ENCODE data around the gene OR5AC2.

DNA sequence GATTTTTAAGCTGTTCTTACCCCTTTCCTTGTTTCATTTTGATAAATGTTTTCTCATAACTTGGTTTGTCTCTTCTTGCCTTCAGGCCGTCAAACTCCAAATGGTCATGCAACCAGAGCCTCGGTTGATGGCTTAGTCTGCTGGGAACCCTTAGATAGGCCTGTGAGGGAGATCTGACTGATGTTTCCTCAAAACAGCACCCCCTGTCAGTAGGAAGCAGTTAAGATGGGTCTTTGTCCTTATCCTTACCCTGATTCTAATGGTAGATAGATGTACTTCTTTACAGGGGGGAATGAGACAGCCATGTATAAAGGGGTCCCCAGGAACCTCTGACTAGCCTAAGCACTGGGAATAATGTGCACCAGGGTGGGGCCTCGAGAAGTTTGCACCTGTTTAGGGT, 27.3 kb downstream of the OR5AC2 start:
- TF ChIP-seq, protein P1, sequence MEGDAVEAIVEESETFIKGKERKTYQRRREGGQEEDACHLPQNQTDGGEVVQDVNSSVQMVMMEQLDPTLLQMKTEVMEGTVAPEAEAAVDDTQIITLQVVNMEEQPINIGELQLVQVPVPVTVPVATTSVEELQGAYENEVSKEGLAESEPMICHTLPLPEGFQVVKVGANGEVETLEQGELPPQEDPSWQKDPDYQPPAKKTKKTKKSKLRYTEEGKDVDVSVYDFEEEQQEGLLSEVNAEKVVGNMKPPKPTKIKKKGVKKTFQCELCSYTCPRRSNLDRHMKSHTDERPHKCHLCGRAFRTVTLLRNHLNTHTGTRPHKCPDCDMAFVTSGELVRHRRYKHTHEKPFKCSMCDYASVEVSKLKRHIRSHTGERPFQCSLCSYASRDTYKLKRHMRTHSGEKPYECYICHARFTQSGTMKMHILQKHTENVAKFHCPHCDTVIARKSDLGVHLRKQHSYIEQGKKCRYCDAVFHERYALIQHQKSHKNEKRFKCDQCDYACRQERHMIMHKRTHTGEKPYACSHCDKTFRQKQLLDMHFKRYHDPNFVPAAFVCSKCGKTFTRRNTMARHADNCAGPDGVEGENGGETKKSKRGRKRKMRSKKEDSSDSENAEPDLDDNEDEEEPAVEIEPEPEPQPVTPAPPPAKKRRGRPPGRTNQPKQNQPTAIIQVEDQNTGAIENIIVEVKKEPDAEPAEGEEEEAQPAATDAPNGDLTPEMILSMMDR (IDR thresholded peaks at IDR 0.05) = no peak
- TF ChIP-seq POLR2A (IDR thresholded peaks at IDR 0.05) = no peak
- TF ChIP-seq EP300 (IDR thresholded peaks at IDR 0.05) = no peak

Data from ovary (tissue), 3 donors.